Stimulated activated CD8-positive, alpha-beta memory T cell treated with anti-CD3 and anti-CD28 coated beads, Interleukin-2, amount 100 ng/mL, for 1 hour (primary cell): ENCODE results near the gene LTBR.

Source experiments
- DNase-seq, 2 donors: peaks; one replicate each; pipeline ENCODE4 v3.0.0-alpha.2; 2020; ENCODE audit warnings: low read depth in 2 of 2

LTBR gene

GRCh38 chr12:6346235-6346832, 37.6 kb upstream of the LTBR start:
- no peak for DNase-seq

GRCh38 chr12:6346942-6347341, 37.0 kb upstream of the LTBR start:
- no peak for DNase-seq

- DNase-seq = no peak
These were observed 36.3 kb upstream of the LTBR start for GRCh38 chr12:6347367-6348338.

DNA sequence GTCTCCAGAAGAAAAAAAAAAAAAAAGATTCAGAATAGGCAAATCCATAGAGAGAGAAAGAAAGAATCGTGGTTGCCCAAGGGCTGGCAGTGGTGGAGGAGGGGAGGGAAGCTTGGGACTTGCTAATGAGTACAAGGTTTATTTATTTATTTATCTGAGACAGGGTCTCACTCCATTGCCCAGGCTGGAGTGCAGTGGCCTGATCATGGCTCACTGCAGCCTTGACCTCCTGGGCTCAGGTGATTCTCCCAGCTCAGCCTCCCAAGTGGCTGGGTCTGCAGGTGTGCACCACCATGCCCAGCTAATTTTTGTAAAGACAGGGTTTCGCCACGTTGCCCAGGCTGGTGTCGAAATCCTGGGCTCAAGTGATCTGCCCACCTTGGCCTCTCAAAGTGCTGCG, 32.3 kb upstream of the LTBR start:
- no peak for DNase-seq

DNA sequence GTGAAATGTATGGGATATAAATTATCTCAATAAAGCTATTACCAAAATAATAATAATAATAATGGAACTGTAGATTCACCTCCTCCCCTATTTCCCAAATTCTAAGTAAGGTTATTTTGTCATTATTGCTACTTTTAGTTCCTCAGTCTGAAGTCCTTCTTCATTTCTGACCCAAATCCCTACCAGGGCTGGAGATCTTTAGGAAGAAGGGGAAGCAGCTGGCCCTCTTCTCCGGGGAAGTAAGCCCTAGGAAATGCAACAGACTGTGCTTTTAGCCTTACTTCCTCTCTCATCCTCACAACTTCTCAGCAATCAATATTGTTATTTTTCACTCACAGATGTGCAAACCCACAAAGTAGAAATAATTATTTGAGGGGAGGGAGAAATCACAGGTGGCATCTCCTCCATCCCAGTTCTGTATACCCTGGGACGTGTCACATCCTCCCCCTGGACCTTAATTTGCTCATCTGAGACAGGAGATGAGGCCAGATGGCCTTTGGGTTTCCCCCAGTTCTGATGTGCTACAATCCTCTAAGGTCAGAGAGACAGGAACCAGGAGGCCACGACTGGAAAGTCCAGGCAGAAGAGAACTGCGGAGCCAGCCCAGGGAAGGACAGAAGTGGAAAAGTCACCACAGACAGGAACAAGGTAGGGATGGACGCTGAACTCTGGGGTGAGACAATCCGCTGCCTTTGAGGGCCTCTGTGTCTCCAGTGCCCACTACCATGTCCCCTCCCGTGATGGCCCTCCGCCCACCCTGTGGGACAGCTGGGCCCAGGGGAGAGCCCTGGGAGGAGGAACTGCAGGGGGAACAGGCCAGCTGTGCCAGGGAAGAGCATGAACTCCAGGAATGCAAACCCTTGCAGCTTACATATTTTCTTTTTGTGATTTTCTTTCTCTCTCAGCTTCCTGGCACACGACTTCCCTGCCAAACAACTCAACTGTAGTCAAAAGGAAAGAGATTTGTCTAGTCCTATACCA, 31.5 kb upstream of the LTBR start:
- DNase-seq = no peak

GRCh38 chr12:6354495-6355393, 29.2 kb upstream of the LTBR start:
- DNase-seq = no peak

GRCh38 chr12:6355491-6356373, 28.2 kb upstream of the LTBR start:
- DNase-seq = no peak

DNA sequence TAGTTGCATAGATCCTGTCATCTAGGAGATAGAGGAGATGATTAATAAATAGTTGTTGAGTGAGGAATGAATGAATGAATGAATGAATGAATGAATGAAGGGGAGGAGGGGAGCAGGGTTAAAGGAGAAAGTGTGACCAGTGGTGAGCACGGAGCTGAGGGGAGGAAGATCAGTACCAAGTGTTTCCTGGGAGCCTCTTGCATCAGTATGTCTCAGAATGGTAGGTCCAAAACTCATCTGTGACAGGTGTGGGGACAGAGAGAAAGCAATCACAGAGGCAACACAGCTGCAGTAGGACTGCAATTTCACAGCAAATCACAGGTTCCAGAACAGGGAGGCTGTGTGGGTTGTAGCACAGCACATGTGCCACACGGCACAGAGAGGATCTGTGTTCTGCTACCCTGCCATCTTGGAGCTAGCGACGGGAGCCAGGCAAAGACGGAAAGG, 27.6 kb upstream of the LTBR start:
- DNase-seq = no peak

DNA sequence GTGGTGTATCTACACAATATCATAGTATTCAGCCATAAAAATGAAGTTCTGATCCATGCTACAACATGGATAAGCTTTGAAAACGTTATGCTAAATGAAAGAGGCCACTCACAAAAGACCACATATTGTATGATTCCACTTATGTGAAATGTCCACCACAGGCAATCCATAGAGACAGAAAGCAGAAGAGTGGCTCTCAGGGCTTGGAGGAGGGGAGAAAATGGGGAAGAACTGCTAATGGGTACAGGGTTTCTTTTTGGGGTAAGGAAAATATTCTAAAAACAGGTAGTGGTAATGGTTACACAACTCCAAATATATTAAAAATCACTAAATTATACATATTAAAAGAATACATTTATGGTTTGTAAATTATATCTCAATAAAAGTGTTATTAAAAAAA, 25.1 kb upstream of the LTBR start:
- DNase-seq = no peak

GRCh38 chr12:6360080-6360571, 23.8 kb upstream of the LTBR start:
- no peak for DNase-seq

DNA sequence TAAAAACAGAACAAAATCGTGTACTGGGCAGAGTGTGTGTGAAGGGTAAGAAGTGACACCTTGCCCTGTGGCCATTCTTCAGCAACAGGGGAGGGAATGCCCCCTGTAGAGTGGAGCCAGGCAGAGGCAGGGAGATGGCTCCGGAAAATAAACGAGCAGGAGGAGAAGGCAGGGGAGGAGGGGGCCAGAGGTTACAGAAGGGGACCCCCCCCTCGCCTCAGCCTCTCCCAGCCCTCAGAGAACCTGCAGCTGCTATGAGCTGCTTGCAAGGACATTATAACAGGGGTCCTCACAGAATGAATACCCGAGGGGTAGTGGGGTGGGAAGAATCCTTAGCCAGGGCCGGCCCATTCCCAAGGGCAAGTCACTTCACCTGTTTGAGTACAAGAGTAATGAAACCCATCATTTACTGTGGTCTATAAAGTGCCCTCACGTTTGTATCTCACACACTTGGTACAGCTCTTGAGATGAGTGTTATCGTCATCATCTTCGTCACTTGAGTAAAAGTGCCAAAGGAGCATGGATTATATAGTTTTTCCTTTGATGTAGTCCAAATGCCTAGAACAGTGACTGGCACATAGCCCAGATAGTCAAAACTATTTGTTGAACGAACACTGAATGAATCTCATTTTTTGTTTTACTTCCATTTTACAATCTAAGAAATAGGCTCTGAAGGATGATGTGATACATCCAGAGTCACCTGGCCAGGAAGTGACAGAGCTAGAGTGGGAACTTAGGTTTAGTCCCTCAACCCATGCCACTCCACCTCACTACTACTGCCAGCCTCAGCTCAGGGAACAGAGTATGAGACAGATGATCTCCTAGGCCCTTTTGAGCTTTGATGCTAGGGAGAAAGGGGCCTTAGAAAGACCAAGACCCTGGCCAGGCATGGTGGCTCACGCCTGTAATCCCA, 23.1 kb upstream of the LTBR start:
- no peak for DNase-seq

DNA sequence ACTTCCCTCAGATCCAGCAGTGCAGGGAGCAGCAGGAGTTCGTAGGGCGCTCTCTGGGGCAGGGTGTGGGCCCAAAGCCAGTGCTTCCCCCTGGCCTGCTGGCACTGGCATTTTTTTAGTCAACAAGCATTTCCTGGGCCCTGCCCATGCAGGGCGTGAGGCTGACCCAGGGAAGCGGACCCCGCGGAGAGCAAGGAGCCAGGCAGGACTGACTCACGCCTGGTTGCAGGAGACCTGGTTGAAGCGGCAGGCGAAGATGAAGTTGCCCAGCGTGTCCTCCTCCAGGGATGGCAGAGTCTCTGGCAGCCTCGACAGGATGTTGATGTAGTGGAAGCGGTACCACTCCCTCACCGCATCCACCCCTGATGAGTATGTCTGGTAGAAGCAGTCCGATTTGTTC, 22.1 kb upstream of the LTBR start:
- no peak for DNase-seq

GRCh38 chr12:6362403-6362802, 21.6 kb upstream of the LTBR start:
- DNase-seq = no peak

DNA sequence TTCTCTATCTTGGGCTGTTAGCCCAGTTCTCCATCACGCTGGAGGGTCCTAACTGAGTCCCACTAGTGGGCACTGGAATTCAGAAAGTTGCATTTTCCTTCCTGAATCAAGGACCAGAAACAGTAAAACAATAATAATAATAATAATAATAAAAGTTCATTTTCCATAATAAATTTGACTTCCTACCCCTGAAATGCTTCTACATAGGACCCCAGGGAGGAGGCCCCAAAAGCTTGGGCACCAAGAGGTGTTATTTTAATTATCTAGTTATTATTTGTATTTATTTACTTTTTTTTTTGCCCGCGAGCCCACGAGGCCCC, 21.0 kb upstream of the LTBR start:
- no peak for DNase-seq

DNA sequence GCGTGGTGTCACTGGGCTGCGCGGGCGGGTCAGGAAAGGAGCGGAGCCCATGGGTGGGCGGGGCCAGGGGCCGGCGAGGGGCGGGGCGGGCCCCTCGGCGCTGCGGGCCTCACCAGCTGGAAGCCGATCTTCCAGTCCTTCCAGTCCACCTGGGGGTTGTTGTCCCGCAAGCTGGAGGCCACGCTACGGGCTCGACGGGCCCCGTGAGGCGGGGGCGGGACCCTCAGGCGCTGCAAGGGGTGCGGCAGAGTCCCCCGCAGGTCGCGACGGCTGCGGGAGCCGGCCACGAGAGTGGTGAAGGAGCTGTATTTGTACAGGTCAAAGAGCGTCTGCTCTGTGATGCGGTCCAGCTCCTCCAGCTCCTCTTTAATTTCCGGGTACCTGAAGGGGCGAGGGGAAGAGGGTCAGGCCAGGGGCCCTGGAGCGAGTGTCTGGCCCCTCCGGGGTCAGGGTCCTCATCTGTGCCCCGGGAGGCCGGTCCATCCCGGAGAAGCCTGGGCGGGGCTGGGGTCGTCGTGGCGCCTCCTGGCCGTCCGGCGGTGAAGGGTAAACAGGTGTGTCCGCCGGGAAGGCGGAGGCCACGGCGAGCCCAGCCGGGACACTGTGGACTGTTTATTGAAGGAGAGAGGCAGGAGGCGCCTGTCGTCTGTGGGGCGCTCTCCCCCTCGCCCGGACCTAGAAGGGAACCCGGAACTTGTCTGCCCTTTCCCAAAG, 20.5 kb upstream of the LTBR start:
- DNase-seq = peak; percentile 27 to 58

DNA sequence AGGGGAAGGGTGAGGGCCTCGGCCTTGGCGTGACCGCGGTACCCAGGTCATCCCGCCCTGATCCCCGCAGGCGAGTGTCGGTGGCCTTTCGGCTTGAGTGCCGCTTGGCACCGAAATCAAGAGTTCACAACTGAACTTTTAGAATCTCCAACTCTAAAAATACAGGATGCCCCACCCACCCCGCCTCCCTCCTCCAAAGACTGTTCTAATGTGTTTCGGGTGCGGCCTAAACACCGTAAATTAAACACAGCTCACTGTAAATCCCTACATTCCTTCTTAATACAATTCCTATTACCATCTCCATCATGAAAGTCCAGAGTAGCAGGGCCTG, 20.0 kb upstream of the LTBR start:
- no peak for DNase-seq

GRCh38 chr12:6367065-6367968, 16.6 kb upstream of the LTBR start:
- peak in 1 of 2 donors; percentile 26 for DNase-seq
